GM18867 (cell line): ENCODE results near the gene FCGBP.
"Not testable (repeated sequence)": the region's sequence is repeated elsewhere in the genome, so short reads cannot be mapped to it uniquely, and the experiment has no call there.

Source experiments
- ATAC-seq: cut with Tn5 transposase; IDR thresholded peaks from one replicate; pipeline ENCODE4 v1.9.1; 2021; ENCODE audit warnings: mild to moderate bottlenecking, moderate library complexity; ENCODE audit not compliant: unreplicated experiment

The FCGBP gene

DNA sequence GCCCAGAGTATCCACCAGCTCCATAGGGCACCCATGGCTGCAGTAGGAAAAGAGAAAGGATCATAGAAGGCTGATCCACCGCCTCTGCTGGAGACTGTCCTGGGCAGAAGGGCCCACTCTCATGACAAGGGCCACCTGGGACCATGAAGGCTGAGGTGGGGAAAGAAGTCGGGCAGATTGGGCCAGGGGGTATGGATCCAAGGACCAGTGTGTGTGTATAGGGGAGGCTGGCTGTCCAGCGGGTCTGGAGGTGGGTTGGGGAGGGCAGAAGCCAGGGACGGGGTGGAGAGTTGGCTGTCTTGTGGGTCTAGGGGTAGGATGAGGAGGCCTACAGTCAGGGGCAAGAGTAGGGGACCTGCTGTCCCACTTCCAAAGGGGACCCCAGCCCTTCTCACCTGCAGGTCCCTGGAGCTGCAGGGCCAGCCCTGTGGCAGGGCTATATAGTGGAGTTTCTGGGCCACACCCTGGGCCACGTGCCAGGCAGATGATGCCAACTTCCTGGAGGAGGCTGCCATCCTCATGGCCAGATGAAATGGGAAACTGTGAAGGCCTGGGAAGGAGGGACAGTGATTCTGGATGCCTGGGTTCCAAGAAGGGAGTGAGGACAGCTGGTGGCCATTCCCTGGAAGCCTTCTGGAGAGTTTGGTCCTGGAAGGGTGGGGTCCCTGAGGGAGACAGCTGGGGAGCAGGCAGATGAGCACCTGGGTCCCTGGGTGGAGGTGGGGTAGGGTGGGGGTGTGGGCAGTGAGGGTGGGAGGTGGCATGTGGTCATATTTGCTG, at the start of gene FCGBP:
FCGBP (minus strand) TSS at position 51 of the 780 bp plus-strand sequence.
- ATAC-seq = no peak

DNA sequence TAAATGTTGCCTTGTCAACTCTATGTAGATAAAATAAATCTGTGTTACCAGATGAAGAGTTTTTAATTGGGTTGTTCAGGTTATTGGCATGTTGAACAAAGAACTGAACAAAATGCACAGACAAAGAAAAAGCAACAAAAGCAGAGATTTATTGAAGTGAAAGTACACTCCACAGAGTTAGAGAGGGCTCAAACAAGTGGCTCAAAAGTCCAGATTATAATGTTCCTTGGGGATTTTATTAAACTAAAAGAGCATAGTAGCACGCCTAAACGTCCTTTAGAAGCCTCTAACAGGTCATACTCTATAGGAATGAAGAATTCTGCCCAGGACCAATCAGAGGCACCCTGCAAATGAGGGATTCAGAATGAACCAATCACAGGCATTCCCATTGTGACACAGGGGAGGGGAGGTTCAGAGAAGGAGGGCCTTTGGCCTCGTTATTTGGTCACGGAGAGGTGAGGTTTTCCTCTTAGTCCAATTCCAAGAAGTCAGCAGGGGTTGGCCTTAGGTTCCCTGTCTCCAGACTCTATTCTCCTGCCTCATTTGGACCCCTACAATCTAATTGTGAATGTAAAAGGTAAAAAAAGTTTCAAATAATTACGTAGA, 49.4 kb upstream of the FCGBP start:
- ATAC-seq = no peak

DNA sequence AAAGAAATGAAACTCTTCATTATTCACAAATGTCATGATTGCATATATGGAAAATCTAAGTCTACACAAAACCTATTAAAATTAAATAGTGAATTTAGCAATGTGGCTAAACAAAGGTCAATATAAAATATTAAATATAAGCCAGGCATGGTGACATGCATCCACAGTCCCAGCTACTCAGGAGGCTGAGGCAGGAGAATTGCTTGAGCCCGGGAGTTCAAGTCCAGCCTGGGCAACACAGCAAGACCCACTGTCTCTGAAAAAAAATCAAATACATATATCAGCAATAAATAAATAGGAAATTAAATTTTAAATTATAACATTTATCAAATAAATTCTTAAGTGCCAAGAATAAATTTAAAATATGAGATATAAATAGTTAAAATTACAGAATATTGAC, 48.4 kb upstream of the FCGBP start:
- ATAC-seq = no peak

DNA sequence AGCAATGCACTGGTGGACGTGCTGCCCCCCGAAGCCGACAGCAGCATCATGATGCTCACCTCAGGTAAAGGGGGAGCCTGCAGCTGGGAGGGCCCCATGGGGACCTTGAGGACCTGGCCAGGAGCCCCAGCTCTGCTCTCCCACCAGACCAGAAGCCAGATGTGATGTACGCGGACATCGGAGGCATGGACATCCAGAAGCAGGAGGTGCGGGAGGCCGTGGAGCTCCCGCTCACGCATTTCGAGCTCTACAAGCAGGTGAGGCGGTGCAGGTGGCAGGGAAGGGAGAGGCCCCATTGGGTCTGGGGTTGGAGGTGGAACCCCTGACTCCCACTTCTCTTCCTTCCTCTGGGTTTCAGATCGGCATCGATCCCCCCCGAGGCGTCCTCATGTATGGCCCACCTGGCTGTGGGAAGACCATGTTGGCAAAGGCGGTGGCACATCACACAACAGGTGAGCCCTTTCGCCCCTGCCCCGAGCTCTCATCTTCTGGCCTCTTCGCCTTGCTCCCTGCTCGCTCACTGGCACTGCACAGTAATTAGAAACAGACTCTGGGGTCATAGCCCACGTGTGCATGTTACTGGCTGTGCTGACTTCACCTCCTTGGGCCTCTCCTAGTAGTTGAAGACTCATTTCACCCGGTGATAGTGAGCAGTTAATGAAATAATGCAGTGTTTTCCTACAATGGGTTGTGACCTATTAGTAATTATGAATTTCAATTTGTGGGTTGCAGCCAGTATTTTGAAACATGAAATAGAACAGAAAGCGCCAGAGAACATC, 40.1 kb upstream of the FCGBP start:
- ATAC-seq = no peak

DNA sequence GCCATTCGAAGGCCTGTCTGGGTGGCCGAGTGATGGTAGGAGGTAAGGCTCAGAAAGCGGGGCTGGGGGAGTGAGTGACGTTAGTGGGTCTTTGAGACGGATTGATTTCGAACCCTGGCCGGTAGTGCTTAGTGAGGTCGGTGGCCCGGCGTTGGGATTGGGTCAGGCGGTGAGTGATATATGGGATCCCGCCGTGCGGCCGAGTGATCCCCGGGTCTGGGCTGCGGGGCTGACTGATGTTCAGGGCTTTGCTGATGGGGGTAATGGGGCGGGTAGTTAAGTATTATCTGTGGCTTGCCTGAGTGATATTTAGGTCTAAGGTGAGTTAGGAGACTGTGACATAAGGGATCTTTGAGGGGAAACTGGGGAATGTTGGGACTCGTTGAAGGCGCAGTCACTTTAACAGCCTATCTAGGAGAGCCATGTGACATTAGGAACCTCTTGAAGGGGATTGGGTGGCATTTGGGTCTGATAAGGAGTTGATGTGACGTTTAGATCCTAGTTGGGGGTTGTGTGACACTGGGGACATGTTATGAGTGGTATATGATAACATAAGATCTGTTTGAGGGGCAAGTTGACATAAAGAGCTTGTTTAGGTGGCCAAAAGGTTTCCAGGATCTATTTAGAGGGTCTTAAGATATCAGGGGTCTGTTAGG, 37.1 kb upstream of the FCGBP start:
- ATAC-seq = no peak

DNA sequence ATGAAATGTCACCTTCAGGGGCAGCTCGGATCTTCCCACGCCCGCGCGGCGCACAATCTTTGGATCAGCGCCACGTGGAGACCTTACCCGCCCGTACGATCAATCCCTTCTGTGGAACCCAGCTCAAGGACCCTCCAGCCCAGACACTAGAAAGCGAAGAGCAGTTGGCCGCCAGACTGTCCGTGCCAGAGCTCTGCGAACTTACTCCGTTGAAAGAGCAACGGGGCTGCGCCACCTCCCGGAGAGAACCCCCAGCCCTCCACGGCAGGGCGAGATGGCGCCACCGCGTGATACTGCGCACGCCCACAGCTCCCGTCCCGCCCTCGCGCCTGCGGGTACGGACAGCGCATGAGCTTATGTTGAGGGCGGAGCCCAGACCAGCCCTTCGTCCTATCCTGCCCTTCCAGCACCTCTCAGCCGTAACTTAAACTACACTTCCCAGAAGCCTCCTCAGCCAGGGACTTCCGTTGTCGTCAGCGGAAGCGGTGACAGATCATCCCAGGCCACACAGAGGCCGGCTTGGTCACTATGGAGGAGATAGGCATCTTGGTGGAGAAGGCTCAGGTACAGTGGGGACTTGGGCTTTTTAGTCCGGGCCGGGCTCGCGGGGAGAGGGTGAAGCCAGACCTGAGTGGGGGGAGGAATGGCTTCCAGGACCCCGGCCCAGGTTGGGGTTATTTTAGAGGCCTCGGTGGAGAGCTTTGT, 36.4 kb upstream of the FCGBP start, which contains the start of gene PSMC4:
PSMC4 (plus strand) TSS at position 491 of the 705 bp plus-strand sequence; CDS start at position 529, 38 bp downstream.
- ATAC-seq = peak; percentile 94

DNA sequence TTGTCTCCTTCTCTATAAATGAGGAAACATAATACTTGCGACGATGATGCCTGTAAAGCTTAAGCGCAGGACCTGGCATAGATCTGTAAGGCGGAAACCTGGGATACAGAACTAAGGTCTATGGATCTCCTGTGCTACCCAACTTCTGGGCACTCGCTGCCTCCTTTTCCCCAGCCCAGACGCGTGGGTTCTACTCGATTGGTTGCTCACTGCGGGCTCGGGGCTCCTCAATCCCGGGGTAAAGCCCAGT, 35.9 kb upstream of the FCGBP start:
- ATAC-seq = no peak

DNA sequence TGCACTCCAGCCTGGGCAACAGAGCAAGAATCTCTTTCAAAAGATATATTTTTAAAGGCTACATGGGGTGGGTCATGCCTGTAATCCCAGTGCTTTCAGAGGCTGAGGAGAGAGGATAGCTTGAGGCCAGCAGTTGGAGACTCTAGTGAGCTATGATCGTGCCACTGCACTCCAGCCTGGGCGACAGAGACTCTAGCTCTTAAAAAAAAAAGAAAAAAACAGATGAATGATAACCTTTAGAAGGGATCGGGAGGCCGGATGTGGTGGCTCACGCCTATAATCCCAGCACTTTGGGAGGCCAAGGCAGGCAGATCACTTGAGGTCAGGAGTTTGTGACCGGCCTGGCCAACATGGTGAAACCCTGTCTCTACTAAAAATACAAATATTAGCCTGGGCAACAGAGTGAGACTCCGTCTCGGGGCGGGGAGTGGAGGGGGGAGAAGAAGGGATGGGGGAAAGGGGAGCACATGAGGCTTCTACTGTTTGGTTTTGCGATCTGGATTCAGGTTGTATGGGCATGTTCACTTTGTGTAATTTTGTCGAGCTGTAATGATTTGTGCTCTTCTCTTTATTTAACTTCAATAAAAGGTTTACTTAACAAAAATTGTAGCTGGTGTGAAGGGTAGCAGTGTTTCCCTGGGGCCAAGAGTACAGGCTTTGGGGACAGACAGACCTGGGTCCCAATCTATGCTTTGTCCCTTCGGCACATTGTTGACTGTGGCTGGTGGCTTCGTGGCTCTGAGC, 35.4 kb upstream of the FCGBP start:
- ATAC-seq = no peak

DNA sequence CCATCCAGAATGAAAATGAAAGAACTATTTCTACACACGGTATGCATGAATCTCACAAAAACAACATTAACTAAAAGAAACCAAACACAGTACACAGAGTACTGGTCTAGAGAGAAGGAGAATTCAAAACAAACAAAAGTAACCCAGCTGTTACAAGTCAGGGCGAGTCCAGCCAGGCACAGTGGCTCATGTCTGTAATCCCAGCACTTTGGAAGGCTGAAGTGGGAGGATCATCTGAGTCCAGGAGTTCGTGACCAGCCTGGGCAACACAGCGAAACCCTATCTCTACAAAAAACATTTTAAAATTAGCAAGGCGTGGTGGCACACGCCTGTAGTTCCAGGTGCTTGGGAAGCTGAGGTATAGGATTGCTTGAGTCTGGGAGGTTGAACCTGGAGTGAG, 34.8 kb upstream of the FCGBP start:
- ATAC-seq = no peak

DNA sequence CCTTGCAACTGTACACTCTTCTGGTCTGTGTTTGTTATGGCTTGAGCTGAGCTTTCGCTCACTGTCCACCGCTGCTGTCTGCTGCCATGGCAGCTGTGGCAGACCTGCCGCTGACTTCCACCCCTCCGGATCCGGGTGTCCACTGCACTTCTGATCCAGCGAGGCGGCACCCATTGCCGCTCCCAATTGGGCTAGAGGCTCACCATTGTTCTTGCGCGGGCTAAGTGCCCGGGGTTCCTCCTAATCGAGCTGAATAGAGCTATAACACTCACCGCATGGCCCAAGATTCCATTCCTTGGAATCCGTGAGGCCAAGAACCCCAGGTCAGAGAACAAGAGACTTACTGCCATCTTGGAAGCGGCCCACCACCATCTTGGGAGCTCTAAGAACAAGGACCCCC, 34.4 kb upstream of the FCGBP start:
- no peak for ATAC-seq

DNA sequence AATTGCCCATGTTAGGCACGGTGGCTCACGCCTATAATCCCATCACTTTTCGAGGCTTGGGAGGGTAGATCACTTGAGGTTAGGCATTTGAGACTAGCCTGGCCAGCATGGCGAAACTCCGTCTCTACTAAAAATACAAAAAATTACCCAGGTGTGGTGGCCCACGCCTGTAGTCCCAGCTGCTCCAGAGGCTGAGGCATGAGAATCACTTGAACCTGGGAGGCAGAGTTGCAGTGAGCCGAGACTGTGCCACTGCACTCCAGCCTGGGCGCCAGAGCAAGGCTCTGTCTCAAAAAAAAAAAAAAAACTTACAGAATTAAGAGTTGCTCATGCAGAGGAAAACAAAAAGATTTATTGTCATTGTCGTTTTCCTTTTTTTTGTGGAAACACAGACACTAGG, 33.1 kb upstream of the FCGBP start:
- ATAC-seq = no peak

DNA sequence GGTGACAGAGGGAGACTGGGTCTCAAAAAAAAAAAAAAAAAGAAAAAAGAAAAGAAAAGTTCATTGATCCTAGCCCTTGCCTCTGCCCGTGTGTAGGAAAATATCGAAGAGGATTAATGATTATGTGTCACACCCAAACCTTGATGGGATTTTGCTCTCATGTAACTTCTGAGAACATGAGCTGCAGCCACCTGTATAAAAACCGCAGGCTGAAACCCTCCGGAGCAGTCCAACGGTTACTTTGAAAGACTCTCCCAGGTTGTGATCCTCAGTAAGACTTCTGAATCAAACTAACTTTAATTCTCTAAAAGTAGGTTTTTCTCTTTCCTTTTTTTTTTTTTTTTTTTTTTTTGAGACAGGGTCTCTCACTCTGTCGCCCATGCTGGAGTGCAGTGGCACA, 32.2 kb upstream of the FCGBP start:
- ATAC-seq = no peak

DNA sequence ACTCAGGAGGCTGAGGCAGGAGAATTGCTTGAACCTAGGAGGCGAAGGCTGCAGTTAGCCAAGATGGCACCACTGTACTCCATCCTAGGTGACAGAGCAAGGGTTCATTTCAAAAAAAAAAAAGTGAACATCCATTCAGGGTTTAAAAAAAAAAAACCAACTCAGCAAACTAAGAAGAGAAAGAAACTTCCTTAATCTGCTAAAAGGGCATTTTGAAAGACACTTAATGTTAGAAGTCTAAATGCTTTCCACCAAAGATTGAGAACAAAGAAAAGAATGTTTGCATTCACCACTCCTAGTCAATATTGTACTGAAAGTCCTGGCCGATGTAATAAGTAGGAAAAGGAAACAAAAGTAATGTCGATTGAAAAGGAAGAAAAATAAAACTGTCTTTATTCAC, 29.5 kb upstream of the FCGBP start:
- ATAC-seq = no peak

DNA sequence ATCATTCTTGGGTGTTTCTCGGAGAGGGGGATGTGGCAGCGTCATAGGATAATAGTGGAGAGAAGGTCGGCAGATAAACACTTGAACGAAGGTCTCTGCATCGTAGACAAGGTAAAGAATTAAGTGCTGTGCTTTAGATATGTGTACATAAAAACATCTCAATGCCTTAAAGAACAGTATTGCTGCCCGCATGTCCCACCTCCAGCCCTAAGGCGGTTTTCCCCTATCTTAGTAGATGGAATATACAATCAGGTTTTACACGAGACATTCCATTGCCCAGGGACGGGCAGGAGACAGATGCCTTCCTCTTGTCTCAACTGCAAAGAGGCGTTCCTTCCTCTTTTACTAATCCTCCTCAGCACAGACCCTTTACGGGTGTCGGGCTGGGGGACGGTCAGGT, 25.0 kb upstream of the FCGBP start:
- not testable (repeated sequence) for ATAC-seq

DNA sequence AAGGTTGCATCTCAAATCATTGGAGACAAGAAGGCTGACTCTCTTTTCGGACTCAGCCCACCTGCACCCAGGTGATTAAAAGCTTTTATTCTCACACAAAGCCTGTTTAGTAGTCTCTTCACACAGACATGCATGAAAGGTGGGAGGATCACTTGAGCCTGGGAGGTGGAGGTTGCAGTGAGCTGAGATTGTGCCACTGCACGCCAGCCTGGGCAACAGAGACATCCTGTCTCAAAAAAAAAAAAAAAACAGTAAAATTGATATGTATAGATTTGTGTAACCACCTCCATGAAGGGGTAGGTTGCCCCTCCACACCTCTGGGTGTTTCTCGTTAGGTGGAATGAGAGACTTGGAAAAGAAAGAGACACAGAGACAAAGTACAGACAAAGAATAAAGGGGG, 24.5 kb upstream of the FCGBP start:
- not testable (repeated sequence) for ATAC-seq

DNA sequence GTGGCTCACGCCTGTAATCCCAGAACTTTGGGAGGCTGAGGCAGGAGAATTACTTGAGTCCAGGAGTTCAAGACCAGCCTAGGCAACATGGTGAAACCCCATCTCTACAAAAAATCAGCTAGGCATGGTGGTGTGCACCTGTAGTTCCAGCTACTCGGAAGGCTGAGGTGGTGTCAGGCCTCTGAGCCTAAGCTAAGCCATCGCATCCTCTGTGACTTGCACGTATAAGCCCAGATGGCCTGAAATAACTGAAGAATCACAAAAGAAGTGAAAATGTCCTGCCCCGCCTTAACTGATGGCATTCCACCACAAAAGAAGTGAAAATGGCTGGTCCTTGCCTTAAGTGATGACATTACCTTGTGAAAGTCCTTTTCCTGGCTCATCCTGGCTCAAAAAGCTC, 23.5 kb upstream of the FCGBP start:
- not testable (repeated sequence) for ATAC-seq

DNA sequence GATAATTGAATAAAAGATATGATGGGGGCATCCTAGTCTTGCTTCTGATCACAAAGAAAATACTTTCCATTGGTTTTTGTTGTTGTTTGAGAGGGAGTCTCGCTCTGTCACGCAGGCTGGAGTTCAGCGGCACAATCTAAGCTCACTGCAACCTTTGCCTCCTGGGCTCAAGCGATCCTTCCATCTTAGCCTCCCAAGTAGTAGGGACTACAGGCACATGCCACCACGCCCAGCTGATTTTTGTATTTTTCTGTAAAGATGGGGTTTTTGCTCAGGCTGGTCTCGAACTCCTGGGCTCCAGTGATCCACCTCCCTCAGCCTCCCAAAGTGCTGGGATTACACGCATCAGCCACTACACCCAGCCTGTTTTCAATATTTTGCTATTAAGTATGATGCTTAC, 19.5 kb upstream of the FCGBP start:
- no peak for ATAC-seq

DNA sequence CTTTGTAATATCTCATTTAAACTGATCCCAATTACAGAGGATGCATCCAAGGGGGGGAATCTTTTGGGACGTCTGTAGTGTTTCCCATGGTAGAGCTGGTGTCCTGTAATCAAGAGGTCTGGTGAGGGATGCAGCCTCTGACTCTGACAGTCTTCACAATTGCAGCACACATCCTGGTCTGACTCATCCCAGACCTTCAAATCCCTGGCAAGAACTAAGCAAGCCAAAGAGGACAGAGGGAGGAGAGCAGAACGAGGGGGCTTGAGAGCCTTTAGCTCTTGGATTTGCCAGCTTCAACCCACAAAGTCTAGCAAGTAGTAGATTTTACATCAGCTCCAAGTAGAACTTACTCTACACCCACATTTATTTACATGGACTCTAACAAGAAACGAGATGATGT, 17.3 kb upstream of the FCGBP start:
- no peak for ATAC-seq

DNA sequence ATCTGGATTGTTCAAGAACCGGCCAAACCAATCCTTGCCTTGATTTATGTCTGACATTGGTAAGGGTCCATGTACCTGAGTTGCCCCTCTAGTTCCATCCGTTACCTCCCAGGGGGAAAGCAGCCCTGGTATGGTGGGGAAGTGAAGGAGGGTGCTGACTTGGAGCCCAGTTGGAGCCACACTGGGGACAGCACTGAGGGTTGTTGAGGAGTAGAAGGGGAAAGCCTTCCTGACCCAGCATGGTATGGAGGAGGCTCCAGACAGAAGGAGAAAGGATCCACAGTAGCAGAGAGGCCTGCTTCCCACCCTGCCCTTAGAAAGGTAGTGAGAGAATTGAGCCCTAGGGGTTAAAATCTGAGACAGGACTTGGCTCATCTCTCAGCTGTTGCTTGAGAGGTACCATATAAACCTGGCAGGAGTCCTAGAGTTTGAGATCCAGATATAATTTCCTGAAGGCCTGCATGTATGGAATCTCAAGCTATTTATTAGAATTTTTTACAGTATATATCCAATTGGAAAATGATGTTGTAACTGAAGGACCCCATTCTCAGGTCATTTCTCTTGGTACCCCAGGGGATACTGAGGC, 16.7 kb upstream of the FCGBP start:
- ATAC-seq = no peak
